IMR-90 (cell line): ENCODE results near the gene SYNE2. TPM values are rescaled to one million over a fixed set of nuclear protein-coding genes. Genes with fewer than 3 reads are reported as not detected.

Experiments
- ATAC-seq: fragments of 200-7000 bp; cut with Tn5 transposase; 2 replicates; pipeline ENCODE4 v1.9.1; 2020; ENCODE audit warnings: low read depth, mild to moderate bottlenecking, moderate library complexity
- BruUV-seq: library from RNA; stranded (reverse); fragments of 400-500 nt; replicated peaks from 2 replicates; lab custom pipeline; 2021; lab: Mats Ljungman, UMichigan
- CTCF ChIA-PET: fragments of 300-600 bp; formaldehyde crosslinking; extraction: SDS; loops from one replicate; lab custom pipeline; 2021; ENCODE audit warnings: antibody characterized with exemption; lab: Yijun Ruan, JAX
- POLR2A ChIA-PET: fragments of 300-600 bp; sonication (Branson Sonifier 250); formaldehyde crosslinking; loops from one replicate; lab custom pipeline; 2022; ENCODE audit warnings: antibody characterized with exemption; ENCODE audit not compliant: unreplicated experiment; lab: Charles Lee
- DNase-seq: peaks from one replicate; pipeline ENCODE4 v3.0.0; 2013
- H2AFZ ChIP-seq: replicated peaks from 2 replicates; pipeline ENCODE3; 2013; ENCODE audit warnings: low read length, mild to moderate bottlenecking; ENCODE audit not compliant: poor library complexity
- H2AK5ac ChIP-seq: 2 replicates; pipeline ENCODE4 v1.6.1; 2013; ENCODE audit warnings: low read depth, low read length, inconsistent platforms
- H2AK9ac ChIP-seq: replicated peaks from 2 replicates; pipeline ENCODE3; 2013; ENCODE audit warnings: mild to moderate bottlenecking, low read depth, low read length, moderate library complexity; ENCODE audit not compliant: poor library complexity
- H2BK120ac ChIP-seq: 2 replicates; pipeline ENCODE4 v1.6.1; 2013; ENCODE audit warnings: low read depth, low read length, inconsistent platforms
- H2BK15ac ChIP-seq: 3 replicates; pipeline ENCODE4 v1.6.1; 2013; ENCODE audit warnings: low read depth, low read length, inconsistent platforms
- H2BK20ac ChIP-seq: 2 replicates; pipeline ENCODE4 v1.6.1; 2013; ENCODE audit warnings: low read depth, mild to moderate bottlenecking, inconsistent platforms, low read length, moderate library complexity
- H2BK5ac ChIP-seq: 2 replicates; pipeline ENCODE4 v1.6.1; 2013; ENCODE audit warnings: mild to moderate bottlenecking, low read depth, low read length, inconsistent platforms; ENCODE audit not compliant: poor library complexity, severe bottlenecking
- H3K14ac ChIP-seq: replicated peaks from 2 replicates; pipeline ENCODE4 v1.6.1; 2013; ENCODE audit warnings: low read depth, low read length, inconsistent platforms
- H3K18ac ChIP-seq: 2 replicates; pipeline ENCODE4 v1.6.1; 2013; ENCODE audit warnings: low read depth, low read length, control low read depth
- H3K23ac ChIP-seq: 2 replicates; pipeline ENCODE4 v1.6.1; 2013; ENCODE audit warnings: low read depth, low read length, inconsistent platforms
- H3K27ac ChIP-seq: 2 replicates; pipeline ENCODE4 v1.5.1; 2013; ENCODE audit warnings: mild to moderate bottlenecking, control low read depth, low read length; ENCODE audit not compliant: insufficient read depth
- H3K27me3 ChIP-seq: 2 replicates; pipeline ENCODE4 v1.6.1; 2013; ENCODE audit warnings: low read length; ENCODE audit not compliant: control insufficient read depth, insufficient read depth
- H3K36me3 ChIP-seq: 2 replicates; pipeline ENCODE4 v1.6.1; 2013; ENCODE audit warnings: low read length, mixed read lengths; ENCODE audit not compliant: control insufficient read depth, insufficient read depth
- H3K4ac ChIP-seq: 2 replicates; pipeline ENCODE4 v1.6.1; 2013; ENCODE audit warnings: low read depth, low read length, inconsistent platforms
- H3K4me1 ChIP-seq: 2 replicates; pipeline ENCODE4 v1.6.1; 2013; ENCODE audit warnings: low read length, mixed read lengths; ENCODE audit not compliant: control insufficient read depth, insufficient read depth
- H3K4me2 ChIP-seq: 2 replicates; pipeline ENCODE4 v1.6.1; 2013; ENCODE audit warnings: low read depth, mild to moderate bottlenecking, control low read depth, low read length, moderate library complexity
- H3K4me3 ChIP-seq: 2 replicates; pipeline ENCODE4 v1.5.1; 2013; ENCODE audit warnings: low read depth, mild to moderate bottlenecking, control low read depth, low read length, moderate library complexity; ENCODE audit not compliant: insufficient read depth
- H3K56ac ChIP-seq: 2 replicates; pipeline ENCODE4 v1.6.1; 2013; ENCODE audit warnings: low read length, inconsistent platforms; ENCODE audit not compliant: insufficient read depth; ENCODE audit errors: extremely low read depth
- H3K79me1 ChIP-seq, 2 experiments: 2 replicates each; pipeline ENCODE4 v1.6.1; 2013; ENCODE audit warnings: low read length in 2 of 2, inconsistent platforms in 1 of 2, low read depth in 1 of 2
- H3K9ac ChIP-seq: 2 replicates; pipeline ENCODE4 v1.6.1; 2013; ENCODE audit warnings: low read depth, low read length, control low read depth
- H3K9me1 ChIP-seq: 2 replicates; pipeline ENCODE4 v1.6.1; 2013; ENCODE audit warnings: low read length, inconsistent platforms; ENCODE audit not compliant: insufficient read depth
- H3K9me3 ChIP-seq: 2 replicates; pipeline ENCODE4 v1.6.1; 2013; ENCODE audit warnings: low read length; ENCODE audit not compliant: control insufficient read depth, insufficient read depth
- H4K20me1 ChIP-seq: 2 replicates; pipeline ENCODE4 v1.6.1; 2013; ENCODE audit warnings: low read length, inconsistent platforms; ENCODE audit not compliant: insufficient read depth
- H4K5ac ChIP-seq: 2 replicates; pipeline ENCODE4 v1.6.1; 2013; ENCODE audit warnings: mild to moderate bottlenecking, low read depth, low read length, control low read depth
- H4K8ac ChIP-seq, 2 experiments: 2 replicates each; pipeline ENCODE4 v1.6.1; 2013; ENCODE audit warnings: low read depth in 2 of 2, low read length in 2 of 2, control low read depth in 1 of 2, inconsistent platforms in 1 of 2
- H4K91ac ChIP-seq: 2 replicates; pipeline ENCODE4 v1.6.1; 2013; ENCODE audit warnings: low read depth, low read length, inconsistent platforms; ENCODE audit not compliant: insufficient read depth
- NFE2L2 ChIP-seq: fragments of 150-350 bp; IDR thresholded peaks from 2 replicates; pipeline ENCODE4 v1.6.1; 2016; ENCODE audit warnings: low read depth, mild to moderate bottlenecking, low read length
- RCOR1 ChIP-seq: IDR thresholded peaks from 2 replicates; pipeline ENCODE4 v1.6.1; 2012; ENCODE audit warnings: mild to moderate bottlenecking, low read length, improper control_type of control experiment; ENCODE audit not compliant: insufficient replicate concordance
- RFX5 ChIP-seq: IDR thresholded peaks from 2 replicates; pipeline ENCODE4 v1.8.0; 2012; ENCODE audit warnings: low read depth, mild to moderate bottlenecking, low read length, moderate library complexity
- WGBS, 2 experiments: methylation state at CpG; one replicate each; pipeline versions ENCODE4 v1.1.5 to v1.1.7; 2013; ENCODE audit warnings: missing lambda C conversion rate in 2 of 2; ENCODE audit not compliant: insufficient read length in 1 of 2; ENCODE audit errors: extremely low coverage in 2 of 2; 5-methylcytosine and 5-hydroxymethylcytosine counted together
- dilution Hi-C: fragments of 300-500 bp; cut with HindIII; formaldehyde crosslinking; loops from one replicate; pipeline ENCODE4 v1.14.3; 2018; ENCODE audit warnings: low sequenced_read_pairs; ENCODE audit not compliant: unreplicated experiment
- in situ Hi-C: fragments of 300-500 bp; cut with MboI; formaldehyde crosslinking; loops from 3 replicates; pipeline ENCODE4 v1.14.3; 2019; ENCODE audit warnings: low sequenced_read_pairs, inconsistent platforms, mixed read lengths
- intact Hi-C: fragments of 100-400 bp; cut with micrococcal nuclease; formaldehyde crosslinking; loops from 2 replicates; pipeline ENCODE4 v1.10.0; 2022
- polyA plus RNA-seq, 3 experiments: library from polyadenylated mRNA; depleted of rRNA; stranded (reverse); fragments of >200 nt; gene quantifications; 2 replicates each; pipeline ENCODE4 v1.2.3, GENCODE V29; 2012; ENCODE audit warnings: low replicate concordance in 1 of 3
- total RNA-seq: library from RNA; depleted of rRNA; stranded (reverse); fragments of >200 nt; gene quantifications from 2 replicates; pipeline ENCODE4 v1.2.3, GENCODE V29; 2012

Gene SYNE2
- total and polyA plus RNA-seq, 2 of the 4 experiments (the other 2 are of a cell fraction) = 5.2 to 28.9 TPM

- Histone ChIP-seq H2AK9ac (no peak overlapping the region), H2AK5ac (no peak overlapping the region), H3K4me3 (no peak overlapping the region), H3K36me3 (no peaks in the 10 kb centered on the region), H3K4ac (no peak overlapping the region), H3K56ac (no peak overlapping the region), H3K27ac (no peak overlapping the region), H4K91ac (no peak overlapping the region), H4K5ac (no peak overlapping the region), H4K20me1 (no peaks in the 10 kb centered on the region), H3K9me3 (no peaks in the 10 kb centered on the region), H2BK120ac (no peak overlapping the region), H2BK20ac (no peak overlapping the region), H3K79me1 (no peaks in the 10 kb centered on the region), H3K18ac (no peak overlapping the region), H2BK15ac (no peak overlapping the region), H4K8ac (no peak overlapping the region), H3K9me1 (no peaks in the 10 kb centered on the region), H3K14ac (no peak overlapping the region), H2BK5ac (no peak overlapping the region), H3K4me1 (no peaks in the 10 kb centered on the region), H3K4me2 (no peak overlapping the region), H3K23ac (no peak overlapping the region), H3K27me3 (no peaks in the 10 kb centered on the region), H3K9ac (no peak overlapping the region), H2AFZ (no peak overlapping the region)
- CTCF ChIA-PET = interaction anchor here (1.0 kb wide), 2 partner anchors 170 to 233 kb away, joined by 3 to 4 read pairs; partner anchors contain the start of gene ESR2
- BruUV-seq = no TSS peak
- no peak for ATAC-seq
- DNase-seq = no peak
- WGBS, 2 experiments = no CpG with 5 or more reads among the region's 1 CpG
- dilution Hi-C loops (no loop called here), intact Hi-C loops (no loop called here), in situ Hi-C loops (no loop called here)
- TF ChIP-seq NFE2L2 (no peak), RCOR1 (no peak), RFX5 (no peak)
- POLR2A ChIA-PET = no interaction called here
These were observed 208.3 kb downstream of the SYNE2 start for GRCh38 chr14:64061115-64061514.
